ENCODE results near the gene TACC2.

The TACC2 gene

DNA sequence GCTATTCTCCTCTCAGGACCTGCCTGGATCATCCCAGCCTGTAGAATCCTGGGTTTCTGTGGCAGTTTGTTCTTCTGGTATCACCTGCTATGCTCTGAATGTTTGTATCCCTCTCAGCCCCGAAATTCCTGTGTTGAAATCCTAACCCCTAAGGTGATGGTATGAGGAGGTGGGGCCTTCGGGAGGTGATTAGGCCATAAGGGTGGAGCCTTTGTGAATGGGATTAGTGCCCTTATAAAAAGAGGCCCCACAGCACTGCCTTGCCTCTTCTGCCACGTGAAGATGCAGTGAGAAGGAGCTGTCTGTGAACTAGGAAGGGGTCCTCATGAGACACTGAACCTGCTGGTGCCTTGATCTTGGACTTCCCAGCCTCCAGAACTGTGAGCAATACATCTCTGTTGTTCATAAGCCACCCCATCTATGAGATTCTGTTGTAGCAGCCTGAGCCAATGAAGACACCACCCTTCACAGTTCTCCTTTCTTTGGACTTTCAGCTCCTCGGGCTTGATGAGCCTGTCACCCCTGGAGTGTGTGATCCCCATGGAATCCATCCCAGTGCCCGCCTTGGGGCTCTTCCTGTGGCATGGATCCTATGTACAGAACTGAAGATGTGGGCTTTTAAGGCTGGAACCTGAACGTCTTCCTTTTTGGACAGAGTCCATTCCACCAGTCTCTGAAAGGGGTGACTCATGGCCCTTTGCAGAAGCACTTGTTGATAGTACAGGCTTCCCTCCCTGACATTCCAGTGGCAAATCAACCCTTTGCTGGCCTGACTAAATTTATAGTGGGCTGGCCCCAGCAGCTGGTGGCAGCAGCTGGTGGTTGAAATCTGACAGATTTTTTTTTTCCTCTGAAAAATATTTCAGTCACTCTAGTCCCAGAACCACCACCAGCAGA, 138.0 kb downstream of the TACC2 start:
- DNase-seq, result no peak

DNA sequence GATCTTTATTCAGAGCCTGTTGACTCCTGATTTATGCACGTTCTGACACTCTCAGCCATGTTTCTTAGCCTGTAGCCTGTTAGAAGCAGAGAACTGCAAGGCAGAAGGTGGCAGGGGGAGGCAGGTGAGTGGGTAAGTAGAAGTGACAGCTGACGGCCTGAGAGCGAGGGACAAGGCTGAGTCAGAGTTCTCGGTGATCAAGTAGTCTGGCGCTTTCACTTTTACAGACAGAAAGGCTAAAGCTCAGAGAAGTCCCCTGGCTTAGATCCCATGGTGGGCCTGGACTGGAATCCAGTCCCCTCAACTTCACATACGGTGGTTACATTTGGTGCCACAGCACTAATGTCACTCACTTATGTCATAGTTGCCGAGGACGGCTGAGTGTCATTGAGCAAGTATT, 139.0 kb downstream of the TACC2 start:
- no peak for DNase-seq

- no peak for DNase-seq
Observed at GRCh38 chr10:122128357-122128756, 139.4 kb downstream of the TACC2 start.

DNA sequence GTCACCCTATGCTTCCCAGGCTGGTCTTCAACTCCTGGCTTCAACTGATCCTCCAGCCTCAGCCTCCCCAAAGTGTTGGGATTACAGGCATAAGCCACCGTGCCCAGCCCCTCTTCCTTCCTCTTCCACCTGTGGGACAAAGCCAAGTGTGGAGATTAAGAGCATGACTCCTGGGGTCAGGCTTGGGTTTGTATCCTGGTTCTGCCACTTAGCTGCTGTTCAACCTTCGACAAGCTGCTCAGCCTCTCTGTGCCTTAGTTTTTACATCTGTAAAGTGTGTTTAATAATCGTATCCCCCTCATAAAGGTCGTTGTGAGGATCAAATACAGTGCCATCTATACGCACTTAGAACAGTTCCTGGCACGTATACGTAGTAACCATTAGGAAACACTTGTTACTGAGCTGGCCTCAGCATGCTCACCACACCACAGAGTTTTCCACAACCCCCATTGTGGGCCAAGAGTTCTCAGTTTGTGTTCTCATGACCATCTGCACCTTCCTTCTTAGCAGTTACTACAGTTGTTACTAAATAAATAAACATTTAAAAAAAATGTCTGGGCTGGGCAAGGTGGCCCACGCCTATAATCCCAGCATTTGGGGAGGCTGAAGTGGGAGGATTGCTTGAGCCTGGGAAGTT, 141.6 kb downstream of the TACC2 start:
- DNase-seq, result no peak

GRCh38 chr10:122132331-122132755, 143.4 kb downstream of the TACC2 start:
- DNase-seq, result no peak

- no peak for DNase-seq
Observed at GRCh38 chr10:122132882-122133565, 144.1 kb downstream of the TACC2 start.

GRCh38 chr10:122135251-122136025, 146.5 kb downstream of the TACC2 start:
- no peak for DNase-seq

- DNase-seq, result no peak
Observed at GRCh38 chr10:122138831-122139625, 150.1 kb downstream of the TACC2 start.

DNA sequence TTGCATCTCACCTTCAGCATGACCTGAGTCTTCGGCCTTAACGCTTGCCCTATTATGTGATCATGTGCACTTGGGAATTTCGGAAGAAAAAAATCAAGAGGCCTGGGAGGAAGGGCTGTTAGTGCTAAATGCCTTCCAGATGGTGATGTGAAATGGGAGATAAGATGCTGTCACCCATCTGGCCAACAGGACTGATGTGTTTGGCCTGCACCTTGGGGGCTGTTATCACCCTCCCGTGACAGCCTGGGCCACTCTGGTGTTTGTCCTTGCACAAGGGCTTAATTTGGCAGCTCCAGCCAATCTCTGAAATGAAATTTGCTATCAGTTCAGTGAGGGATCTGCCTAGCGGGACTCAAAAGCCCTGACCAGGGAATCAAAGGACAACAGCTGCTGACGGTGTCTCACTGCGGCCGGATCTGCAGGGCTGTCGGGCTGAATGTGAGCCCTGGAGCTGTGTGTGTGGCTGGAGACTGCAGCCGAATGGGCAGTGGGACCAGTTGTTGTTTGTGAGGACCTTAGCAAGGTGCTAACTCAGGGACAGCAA, 150.7 kb downstream of the TACC2 start:
- no peak for DNase-seq

DNA sequence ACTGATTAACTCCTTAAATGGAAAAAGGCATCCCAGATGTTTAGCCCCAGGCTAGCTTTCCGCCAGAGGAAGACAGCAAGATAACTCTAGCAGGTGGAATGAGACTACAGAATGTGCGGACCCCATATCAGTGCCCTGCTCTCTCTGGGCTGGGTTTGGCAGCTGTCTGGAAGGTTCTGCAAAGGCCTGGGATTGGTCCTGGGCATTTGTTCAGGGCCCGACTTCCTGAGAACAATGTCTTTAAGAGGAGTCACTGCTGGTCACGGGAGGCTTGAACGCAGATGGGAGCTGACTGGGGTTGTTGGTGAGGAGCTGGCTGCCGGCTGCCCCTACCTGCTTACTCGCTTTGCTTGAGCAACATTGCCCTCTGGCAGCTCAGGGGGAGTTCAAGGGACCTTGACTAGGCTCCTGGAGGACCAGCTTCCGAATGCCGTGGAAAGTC, 151.5 kb downstream of the TACC2 start:
- DNase-seq, result no peak

- no peak for DNase-seq
Observed at GRCh38 chr10:122140941-122141623, 152.1 kb downstream of the TACC2 start.

DNA sequence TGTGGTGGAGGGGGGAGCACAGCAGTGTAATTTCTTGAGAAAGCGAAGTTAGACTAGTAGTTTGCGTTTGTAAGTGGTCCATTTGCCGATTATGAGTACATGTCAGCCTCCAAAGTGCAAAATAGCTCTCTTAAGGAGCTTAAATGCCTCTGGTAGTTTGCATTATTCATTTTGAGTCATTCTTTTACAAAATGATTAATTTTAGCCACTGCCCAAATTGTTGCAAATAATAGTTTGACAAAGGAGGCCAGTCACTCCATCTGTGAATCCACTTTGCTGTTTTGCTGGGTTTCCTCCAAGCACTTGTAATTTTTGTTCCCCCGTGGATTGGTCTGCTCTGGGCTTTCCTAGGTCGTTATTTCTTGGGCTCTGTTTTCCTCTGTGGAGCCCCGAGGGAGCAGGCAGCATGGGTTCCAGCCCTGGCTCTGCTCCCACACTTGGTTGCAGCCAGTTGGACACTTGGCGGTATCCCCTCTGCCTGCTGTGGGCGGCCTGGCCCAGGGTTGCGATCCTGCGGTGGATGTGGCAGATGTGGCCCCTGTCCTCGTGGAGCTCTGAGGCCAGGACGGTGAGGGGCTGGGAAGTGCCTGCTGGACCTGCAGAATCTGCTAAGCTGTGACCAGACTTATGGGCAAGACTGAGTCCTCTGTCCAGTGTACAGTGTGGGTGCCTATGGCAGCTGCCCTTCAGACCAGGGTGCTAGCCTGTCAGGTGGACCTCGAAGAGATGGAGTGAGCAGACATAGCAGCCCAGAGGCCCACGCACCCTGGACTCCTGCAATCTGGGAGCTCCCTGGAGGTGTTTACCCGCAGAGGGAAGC, 153.1 kb downstream of the TACC2 start:
- DNase-seq, result no peak

DNA sequence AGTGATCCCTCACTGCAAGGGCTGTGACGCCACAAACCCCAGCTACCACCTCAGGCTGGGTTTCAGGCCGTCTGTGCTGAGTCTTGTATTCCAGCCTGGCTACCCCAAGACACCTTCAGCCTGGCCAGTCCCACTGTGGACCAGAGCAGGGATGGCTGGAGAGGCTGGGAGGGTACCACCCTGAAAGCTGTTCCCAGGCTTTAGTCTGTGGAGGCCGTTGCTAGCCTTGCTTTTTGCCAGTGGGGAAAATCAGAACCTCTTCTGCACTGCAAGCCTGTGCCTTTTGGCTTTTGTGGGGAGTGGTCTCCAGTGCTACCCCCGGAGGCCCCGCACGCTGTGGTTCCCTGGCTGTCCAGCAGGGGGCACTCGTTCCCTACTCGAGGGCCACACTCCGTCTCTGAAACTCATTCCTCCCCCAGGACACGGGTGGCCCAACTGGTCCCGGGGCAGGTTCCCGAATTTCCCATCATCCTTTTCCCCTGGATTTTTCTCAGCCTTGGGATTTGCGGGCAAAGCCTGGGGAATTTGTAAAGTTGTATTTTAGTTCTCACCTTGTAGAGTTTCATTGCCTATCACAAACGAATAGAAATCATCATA, 153.8 kb downstream of the TACC2 start:
- no peak for DNase-seq

GRCh38 chr10:122143238-122143841, 154.4 kb downstream of the TACC2 start:
- DNase-seq, result no peak

GRCh38 chr10:122144199-122144598, 155.2 kb downstream of the TACC2 start:
- DNase-seq, result no peak

DNA sequence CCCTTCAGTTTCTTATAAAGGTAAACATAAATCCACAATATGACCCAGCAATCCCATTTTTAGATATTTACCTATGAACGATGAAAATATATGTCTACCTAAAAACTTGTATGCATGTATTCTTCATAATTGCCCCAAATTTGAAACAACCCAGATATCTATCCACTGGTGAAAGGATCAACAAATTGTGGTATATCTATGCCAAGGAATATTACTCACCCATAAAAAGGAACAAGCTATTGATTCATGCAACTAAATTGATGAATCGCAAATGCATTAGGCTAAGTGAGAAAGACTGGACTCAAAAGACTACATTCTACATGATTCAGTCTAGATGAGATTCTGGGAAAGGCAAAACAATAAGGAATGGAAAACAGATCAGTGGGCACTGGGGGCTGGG, 156.2 kb downstream of the TACC2 start:
- DNase-seq, result no peak

GRCh38 chr10:122147663-122148062, 158.7 kb downstream of the TACC2 start:
- no peak for DNase-seq

GRCh38 chr10:122148876-122149560, 160.1 kb downstream of the TACC2 start:
- DNase-seq, result no peak

Data from RPMI8226 (cell line).